Measurements from ENCODE around the gene TNFSF13. TPM values are rescaled to one million over a fixed set of nuclear protein-coding genes. Genes with fewer than 3 reads are reported as not detected.

The TNFSF13 gene
- total RNA-seq, 4 donors from 2014 or later, result 6.8 to 56.9 (median 25.8) TPM

- H3K9me3 ChIP-seq, result no peaks in the 10 kb centered on the region
- peak overlapping the region; percentile 72 to 79 for H3K4me3 ChIP-seq
- no peaks in the 10 kb centered on the region for H3K27me3 ChIP-seq
- H3K36me3 ChIP-seq, result no peaks in the 10 kb centered on the region
- intact Hi-C loops (cut with DNase I; ENCODE audit: low total_unique reads), result no loop called here
- peaks cover 29 to 42% of the 10 kb centered on the region in 2 donors for H3K4me1 ChIP-seq
- DNase-seq, result no peak
- peak overlapping the region; percentile 92 to 98 for H3K27ac ChIP-seq
- TF ChIP-seq POLR2A (IDR thresholded peaks at IDR 0.05) (no peak), CTCF (IDR thresholded peaks at IDR 0.05) (no peak)
Measured at GRCh38 chr17:7562208-7562605, 3.7 kb downstream of the TNFSF13 start.

GRCh38 chr17:7563115-7563869, 4.7 kb downstream of the TNFSF13 start:
- peak overlapping the region in 1 of 2 donors; percentile 79 for H3K4me3 ChIP-seq
- TF ChIP-seq POLR2A (IDR thresholded peaks at IDR 0.05) (no peak), CTCF (IDR thresholded peaks at IDR 0.05) (no peak)
- H3K36me3 ChIP-seq, result no peaks in the 10 kb centered on the region
- no peak for DNase-seq
- no peaks in the 10 kb centered on the region for H3K9me3 ChIP-seq
- H3K27ac ChIP-seq, result no peak overlapping the region
- no peaks in the 10 kb centered on the region for H3K27me3 ChIP-seq
- intact Hi-C loops (cut with DNase I; ENCODE audit: low total_unique reads), result no loop called here
- H3K4me1 ChIP-seq, result peaks cover 22 to 34% of the 10 kb centered on the region in 2 donors

GRCh38 chr17:7569571-7569970, 11.0 kb downstream of the TNFSF13 start:
- no peaks in the 10 kb centered on the region for H3K36me3 ChIP-seq
- H3K27ac ChIP-seq, result no peak overlapping the region
- TF ChIP-seq POLR2A (IDR thresholded peaks at IDR 0.05) (no peak), CTCF (IDR thresholded peaks at IDR 0.05) (no peak)
- H3K27me3 ChIP-seq, result no peaks in the 10 kb centered on the region
- peaks cover 0 to 6% of the 10 kb centered on the region in 2 donors for H3K4me1 ChIP-seq
- intact Hi-C loops (cut with DNase I; ENCODE audit: low total_unique reads), result no loop called here
- no peaks in the 10 kb centered on the region for H3K9me3 ChIP-seq
- no peak overlapping the region for H3K4me3 ChIP-seq
- no peak for DNase-seq

- Histone ChIP-seq H3K4me3 (no peak overlapping the region), H3K27me3 (no peaks in the 10 kb centered on the region), H3K27ac (no peak overlapping the region), H3K36me3 (no peaks in the 10 kb centered on the region), H3K4me1 (peaks cover 0 to 6% of the 10 kb centered on the region in 2 donors), H3K9me3 (no peaks in the 10 kb centered on the region)
- no peak for DNase-seq
- intact Hi-C loops (cut with DNase I; ENCODE audit: low total_unique reads), result no loop called here
- TF ChIP-seq POLR2A (IDR thresholded peaks at IDR 0.05) (no peak), CTCF (IDR thresholded peaks at IDR 0.05) (no peak)
Measured at GRCh38 chr17:7570351-7570750, 11.8 kb downstream of the TNFSF13 start.

GRCh38 chr17:7572338-7572587, 13.7 kb downstream of the TNFSF13 start:
- DNase-seq, result no peak
- no peak for TF ChIP-seq CTCF (IDR thresholded peaks at IDR 0.05)
- no peak for TF ChIP-seq POLR2A (IDR thresholded peaks at IDR 0.05)
- intact Hi-C loops (cut with DNase I; ENCODE audit: low total_unique reads), result no loop called here

More at GRCh38 chr17:7572338-7572587, 13.7 kb downstream of the TNFSF13 start:
- H3K9me3 ChIP-seq, result no peaks in the 10 kb centered on the region
- peak overlapping the region; percentile 77 to 90 for H3K27ac ChIP-seq
- no peaks in the 10 kb centered on the region for H3K36me3 ChIP-seq
- H3K4me1 ChIP-seq, result peaks cover 0 to 6% of the 10 kb centered on the region in 2 donors
- peak overlapping the region; percentile 40 to 100 for H3K4me3 ChIP-seq
- H3K27me3 ChIP-seq, result no peaks in the 10 kb centered on the region

Data from uterus (tissue), 4 donors.